Body of pancreas (tissue), 4 donors: Measurements from ENCODE around the gene GPR132. TPM values are rescaled to one million over a fixed set of nuclear protein-coding genes. Genes with fewer than 3 reads are reported as not detected.
A peak's percentile ranks its signal among the peaks of the same experiment; 100 is the strongest.

Source experiments
- ATAC-seq: fragments of 150-250 bp; one replicate; pipeline ENCODE4 v1.9.1; 2016
- DNase-seq, 4 donors: peaks; one replicate each; pipeline ENCODE4 v3.0.0-alpha.2; 2019
- H3K27ac ChIP-seq, 4 donors: fragments of 200-600 bp; sonication (generic); 1 replicate in 3 of 4; 2 replicates in 1 of 4; pipeline versions ENCODE4 v1.5.1 to v1.6.1; 2016 to 2019; ENCODE audit warnings: mild to moderate bottlenecking in 1 of 4, mixed read lengths in 1 of 4, moderate library complexity in 1 of 4
- H3K27me3 ChIP-seq, 2 donors: fragments of 200-600 bp; sonication (generic); one replicate each; pipeline ENCODE4 v1.6.0; 2016; ENCODE audit warnings: mild to moderate bottlenecking in 1 of 2
- H3K36me3 ChIP-seq, 2 donors: fragments of 200-600 bp; sonication (generic); replicated peaks in 1 of 2; 2 replicates each; pipeline ENCODE4 v1.5.1; 2016; ENCODE audit warnings: low read depth in 2 of 2; ENCODE audit not compliant: insufficient read depth in 1 of 2
- H3K4me1 ChIP-seq: fragments of 200-600 bp; sonication (generic); one replicate; pipeline ENCODE4 v1.6.0; 2016
- H3K4me3 ChIP-seq, 2 donors: fragments of 200-600 bp; sonication (generic); 1 replicate in 1 of 2; 2 replicates in 1 of 2; pipeline ENCODE4 v1.5.1; 2016 to 2019
- H3K9me3 ChIP-seq, 3 donors: fragments of 200-600 bp; sonication (generic); 1 replicate in 2 of 3; 2 replicates in 1 of 3; pipeline ENCODE4 v1.5.1; 2016
- CTCF ChIP-seq, 7 experiments: fragments of 450-650 bp in 4 of 7; fragments of 200-600 bp in 3 of 7; sonication (generic) in 3 of 7; IDR thresholded peaks; one replicate each; pipeline ENCODE4 v1.5.1; 2016 to 2019; ENCODE audit warnings: antibody characterized with exemption in 7 of 7
- POLR2A ChIP-seq, 3 donors: fragments of 450-650 bp; IDR thresholded peaks; one replicate each; pipeline ENCODE4 v1.6.1; 2016; ENCODE audit warnings: antibody characterized with exemption in 3 of 3, mild to moderate bottlenecking in 2 of 3
- whole genome bisulfite sequencing, 2 donors: methylation state at CpG; one replicate each; pipeline ENCODE4 v1.1.5; 2017; 5-methylcytosine and 5-hydroxymethylcytosine counted together
- intact Hi-C: fragments of 100-400 bp; cut with DNase I; formaldehyde crosslinking; loops from one replicate; pipeline ENCODE4 v1.15.1; 2023
- total RNA-seq, 2 donors: library from RNA; depleted of rRNA; stranded (reverse); fragments of >200 nt; gene quantifications; one replicate each; pipeline ENCODE4 v1.1.0, GENCODE V29; 2016

The GPR132 gene
- total RNA-seq, 2 donors from 2014 or later, result 1.0 TPM; not detected in 1

- Histone ChIP-seq H3K9me3 (no peaks in the 10 kb centered on the region), H3K4me3 (no peak overlapping the region), H3K27ac (peak overlapping the region in 3 of 4 donors; percentile 88 to 93 (median 93)), H3K27me3 (no peaks in the 10 kb centered on the region), H3K4me1 (peaks cover 47% of the 10 kb centered on the region), H3K36me3 (no peaks in the 10 kb centered on the region)
- ATAC-seq (no peak), DNase-seq (no peak)
- TF ChIP-seq CTCF (IDR thresholded peaks at IDR 0.05) (no peak), POLR2A (IDR thresholded peaks at IDR 0.05) (no peak)
- 59 to 70% methylated on average over 9 to 12 of the region's 14 CpGs for WGBS, 2 donors
- intact Hi-C loops, result loop anchor here (10.0 kb wide), 1 partner anchor 200 kb away; no protein-coding TSS in a partner anchor
Measured at GRCh38 chr14:105094193-105094907, 29.1 kb upstream of the GPR132 start.

GRCh38 chr14:105093431-105094192 lies 28.4 kb upstream of the GPR132 start:
- DNase-seq (peak; percentile 66 to 80 (median 76)), ATAC-seq (peak; percentile 43)
- Histone ChIP-seq H3K4me3 (peak overlapping the region in 1 of 2 donors; percentile 43), H3K36me3 (no peaks in the 10 kb centered on the region), H3K9me3 (no peaks in the 10 kb centered on the region), H3K4me1 (peaks cover 53% of the 10 kb centered on the region), H3K27ac (peak overlapping the region; percentile 76 to 93 (median 90)), H3K27me3 (no peaks in the 10 kb centered on the region)
- 2% methylated on average over 37 of the region's 76 CpGs; no CpG with 5 or more reads in 1 of the 2 donors for WGBS, 2 donors
- peak in 6 of 7 experiments; percentile 7 to 48 (median 44) for TF ChIP-seq CTCF (IDR thresholded peaks at IDR 0.05)
- peak; percentile 50 to 72 (median 67) for TF ChIP-seq POLR2A (IDR thresholded peaks at IDR 0.05)
- intact Hi-C loops, result loop anchor here (10.0 kb wide), 1 partner anchor 201 kb away; no protein-coding TSS in a partner anchor

GRCh38 chr14:105093038-105093430 lies 27.8 kb upstream of the GPR132 start:
- WGBS, 2 donors, result 2 to 33% methylated on average over 3 to 29 of the region's 46 CpGs
- Histone ChIP-seq H3K4me3 (peak overlapping the region in 1 of 2 donors; percentile 15), H3K4me1 (peaks cover 59% of the 10 kb centered on the region), H3K27me3 (no peaks in the 10 kb centered on the region), H3K36me3 (no peaks in the 10 kb centered on the region), H3K9me3 (no peaks in the 10 kb centered on the region), H3K27ac (peak overlapping the region; percentile 76 to 93 (median 90))
- peak in 1 of 3 donors; percentile 39 for TF ChIP-seq POLR2A (IDR thresholded peaks at IDR 0.05)
- TF ChIP-seq CTCF (IDR thresholded peaks at IDR 0.05), result no peak
- peak; percentile 41 for ATAC-seq
- intact Hi-C loops, result loop anchor here (10.0 kb wide), 1 partner anchor 202 kb away; no protein-coding TSS in a partner anchor
- DNase-seq, result peak; percentile 59 to 71 (median 66)

- Histone ChIP-seq H3K36me3 (no peaks in the 10 kb centered on the region), H3K4me1 (peaks cover 65% of the 10 kb centered on the region), H3K4me3 (peak overlapping the region in 1 of 2 donors; percentile 15), H3K9me3 (no peaks in the 10 kb centered on the region), H3K27me3 (no peaks in the 10 kb centered on the region), H3K27ac (peak overlapping the region; percentile 76 to 93 (median 90))
- no peak for TF ChIP-seq CTCF (IDR thresholded peaks at IDR 0.05)
- TF ChIP-seq POLR2A (IDR thresholded peaks at IDR 0.05), result no peak
- DNase-seq (peak; percentile 36 to 62 (median 48)), ATAC-seq (peak; percentile 0)
- intact Hi-C loops, result loop anchor here (10.0 kb wide), 1 partner anchor 202 kb away; no protein-coding TSS in a partner anchor
- WGBS, 2 donors, result 31 to 61% methylated on average over 9 to 25 of the region's 25 CpGs
Measured at GRCh38 chr14:105092171-105093037, 27.2 kb upstream of the GPR132 start.
